Measurements from ENCODE around the gene ICAM2. TPM values are rescaled to one million over a fixed set of nuclear protein-coding genes. Genes with fewer than 3 reads are reported as not detected.
A peak's percentile ranks its signal among the peaks of the same experiment; 100 is the strongest.
"Not testable (repeated sequence)": the region's sequence is repeated elsewhere in the genome, so short reads cannot be mapped to it uniquely, and the experiment has no call there.

The ICAM2 gene
- total and polyA plus RNA-seq, 9 donors: 26.4 to 35.1 (median 31.4) TPM

GRCh38 chr17:64017381-64017980, 3.0 kb downstream of the ICAM2 start:
- WGBS (ENCODE audit: insufficient coverage): no CpG with 5 or more reads among the region's 2 CpGs
- no peak for DNase-seq
- Histone ChIP-seq H3K9me3 (replicated peaks; ENCODE audit: control insufficient read depth, low read depth, low read length) (no peaks in the 10 kb centered on the region), H3K4me3 (ENCODE audit: low read length) (no peak overlapping the region), H3K4me1 (ENCODE audit: control insufficient read depth, insufficient read depth, low read length) (peaks cover 8% of the 10 kb centered on the region), H3K36me3 (ENCODE audit: control insufficient read depth, insufficient read depth, low read length) (no peaks in the 10 kb centered on the region), H3K27me3 (ENCODE audit: control insufficient read depth, insufficient read depth, low read length) (no peaks in the 10 kb centered on the region), H3K27ac (ENCODE audit: low read length) (peak overlapping the region; percentile 59)

DNA sequence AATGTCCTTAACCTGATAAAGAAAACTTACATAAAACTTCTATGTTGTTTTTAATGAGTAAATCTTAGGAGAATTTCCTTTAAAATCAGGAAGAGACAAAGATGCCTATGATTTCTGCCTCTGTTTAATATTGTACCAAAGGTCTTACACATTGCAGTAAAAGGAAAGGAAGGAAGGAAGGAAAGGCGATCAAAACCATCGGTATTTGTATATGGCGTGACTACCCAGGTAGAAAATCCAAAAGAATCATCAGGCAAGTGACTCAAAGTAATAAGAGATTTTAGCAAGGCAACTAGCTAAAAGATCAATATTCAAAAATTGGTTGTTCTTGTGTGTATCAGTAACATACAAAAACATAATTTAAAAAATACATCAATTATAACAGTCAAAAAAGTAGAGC, 3.5 kb downstream of the ICAM2 start:
- no peak for DNase-seq
- Histone ChIP-seq H3K4me3 (ENCODE audit: low read length) (no peak overlapping the region), H3K27ac (ENCODE audit: low read length) (no peak overlapping the region), H3K27me3 (ENCODE audit: control insufficient read depth, insufficient read depth, low read length) (no peaks in the 10 kb centered on the region), H3K36me3 (ENCODE audit: control insufficient read depth, insufficient read depth, low read length) (no peaks in the 10 kb centered on the region), H3K4me1 (ENCODE audit: control insufficient read depth, insufficient read depth, low read length) (peaks cover 8% of the 10 kb centered on the region), H3K9me3 (replicated peaks; ENCODE audit: control insufficient read depth, low read depth, low read length) (no peaks in the 10 kb centered on the region)
- no CpG with 5 or more reads among the region's 3 CpGs for WGBS (ENCODE audit: insufficient coverage)

DNA sequence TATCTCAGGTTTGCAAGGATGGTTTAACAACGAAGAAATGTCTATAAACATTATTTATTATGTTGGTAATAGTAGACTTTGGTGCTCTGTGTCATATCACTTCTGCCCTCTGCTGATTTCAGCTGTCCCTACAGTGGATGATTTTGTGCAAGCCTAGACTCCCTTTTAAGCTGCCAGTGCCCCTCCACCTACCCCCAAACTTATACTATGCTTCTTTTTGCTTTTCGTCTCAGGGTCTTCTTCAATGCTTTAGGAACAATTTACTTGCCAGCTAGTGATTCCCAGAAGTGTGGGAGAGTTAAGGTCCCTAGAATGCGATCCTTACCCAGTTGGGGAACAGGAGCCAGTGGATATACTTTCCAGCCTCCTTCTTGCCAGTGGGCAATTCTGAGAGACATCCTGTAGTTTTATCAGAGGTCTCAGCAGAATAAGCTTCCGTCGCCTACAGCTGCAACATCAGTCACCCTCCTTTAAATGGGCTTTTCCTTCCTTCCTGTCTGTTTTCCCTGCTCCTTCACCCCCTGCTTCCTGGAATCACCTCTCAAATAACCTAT, 4.1 kb downstream of the ICAM2 start:
- DNase-seq: no peak
- Histone ChIP-seq H3K27me3 (ENCODE audit: control insufficient read depth, insufficient read depth, low read length) (no peaks in the 10 kb centered on the region), H3K36me3 (ENCODE audit: control insufficient read depth, insufficient read depth, low read length) (no peaks in the 10 kb centered on the region), H3K4me3 (ENCODE audit: low read length) (no peak overlapping the region), H3K27ac (ENCODE audit: low read length) (peak overlapping the region; percentile 69), H3K9me3 (replicated peaks; ENCODE audit: control insufficient read depth, low read depth, low read length) (no peaks in the 10 kb centered on the region), H3K4me1 (ENCODE audit: control insufficient read depth, insufficient read depth, low read length) (peaks cover 8% of the 10 kb centered on the region)
- 41% methylated on average over 3 of the region's 5 CpGs for WGBS (ENCODE audit: insufficient coverage)

DNA sequence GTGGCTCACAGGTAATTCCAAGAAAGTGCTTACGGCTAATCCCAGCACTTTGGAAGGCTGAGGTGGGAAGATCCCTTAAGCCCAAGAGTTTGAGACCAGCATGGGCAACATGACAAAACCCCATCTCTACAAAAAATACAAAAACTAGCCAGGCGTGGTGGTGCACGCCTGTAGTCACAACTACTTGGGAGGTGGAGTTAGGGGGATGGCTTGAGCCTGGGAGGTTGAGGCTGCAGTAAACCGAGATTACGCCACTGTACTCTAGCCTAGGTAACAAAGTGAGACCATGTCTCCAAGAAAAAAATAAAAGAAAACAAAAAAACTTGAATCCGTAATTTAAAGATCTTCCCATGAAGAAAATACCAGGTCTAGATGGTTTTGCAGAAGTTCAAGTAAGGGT, 5.0 kb downstream of the ICAM2 start:
- H3K4me3 ChIP-seq (ENCODE audit: low read length): no peak overlapping the region
- peaks cover 6% of the 10 kb centered on the region for H3K4me1 ChIP-seq (ENCODE audit: control insufficient read depth, insufficient read depth, low read length)
- no CpG with 5 or more reads among the region's 6 CpGs for WGBS (ENCODE audit: insufficient coverage)
- no peaks in the 10 kb centered on the region for H3K9me3 ChIP-seq (replicated peaks; ENCODE audit: control insufficient read depth, low read depth, low read length)
- DNase-seq: no peak
- no peaks in the 10 kb centered on the region for H3K36me3 ChIP-seq (ENCODE audit: control insufficient read depth, insufficient read depth, low read length)
- H3K27me3 ChIP-seq (ENCODE audit: control insufficient read depth, insufficient read depth, low read length): no peaks in the 10 kb centered on the region
- peak overlapping the region; percentile 5 for H3K27ac ChIP-seq (ENCODE audit: low read length)

DNA sequence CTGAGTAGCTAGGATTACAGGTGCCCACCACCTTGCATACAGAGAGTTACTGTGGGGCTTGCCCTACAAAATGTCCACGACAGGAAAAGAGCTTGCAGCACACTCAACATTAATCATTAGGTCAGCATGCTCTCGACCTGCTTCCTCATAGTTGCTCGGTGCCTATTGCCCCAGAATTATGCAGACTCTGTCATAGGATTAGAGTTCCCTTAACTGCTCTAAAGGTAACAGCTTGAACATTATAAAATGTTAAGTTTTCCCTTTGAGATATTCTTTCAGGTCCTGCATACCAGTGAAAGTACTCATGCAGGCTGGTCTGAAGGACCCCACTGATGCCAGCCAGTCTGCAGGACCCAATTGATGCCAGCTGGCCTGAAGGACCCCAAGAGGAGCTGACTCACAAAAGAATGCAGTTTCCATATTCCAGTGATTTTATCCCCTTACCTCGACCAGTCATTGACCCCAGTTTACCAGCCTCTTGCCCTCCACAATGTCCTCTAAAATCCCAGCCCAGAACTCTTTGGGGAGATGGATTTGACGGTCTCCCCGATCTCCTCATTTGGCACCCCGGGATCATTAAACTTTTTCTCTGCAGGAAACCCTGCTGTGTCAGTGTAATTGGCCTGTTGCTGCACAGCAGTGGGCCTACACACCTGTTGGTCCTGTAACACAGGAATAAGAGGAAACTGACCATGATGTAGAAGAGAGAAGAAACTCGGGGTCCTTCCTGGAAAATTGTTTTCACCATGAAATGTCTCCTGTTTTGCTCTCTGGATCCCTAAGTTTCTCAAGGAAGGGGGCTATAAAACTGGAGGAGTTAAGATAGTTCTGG, 10.6 kb downstream of the ICAM2 start:
- 75% methylated on average over 5 of the region's 8 CpGs for WGBS (ENCODE audit: insufficient coverage)
- Histone ChIP-seq H3K36me3 (ENCODE audit: control insufficient read depth, insufficient read depth, low read length) (peaks cover 5% of the 10 kb centered on the region), H3K27ac (ENCODE audit: low read length) (no peak overlapping the region), H3K4me3 (ENCODE audit: low read length) (no peak overlapping the region), H3K9me3 (replicated peaks; ENCODE audit: control insufficient read depth, low read depth, low read length) (no peaks in the 10 kb centered on the region), H3K27me3 (ENCODE audit: control insufficient read depth, insufficient read depth, low read length) (no peaks in the 10 kb centered on the region), H3K4me1 (ENCODE audit: control insufficient read depth, insufficient read depth, low read length) (peaks cover 42% of the 10 kb centered on the region)
- no peak for DNase-seq

- H3K27me3 ChIP-seq (ENCODE audit: control insufficient read depth, insufficient read depth, low read length): no peaks in the 10 kb centered on the region
- H3K36me3 ChIP-seq (ENCODE audit: control insufficient read depth, insufficient read depth, low read length): peaks cover 5% of the 10 kb centered on the region
- no peak overlapping the region for H3K4me3 ChIP-seq (ENCODE audit: low read length)
- peak overlapping the region; percentile 15 for H3K27ac ChIP-seq (ENCODE audit: low read length)
- H3K4me1 ChIP-seq (ENCODE audit: control insufficient read depth, insufficient read depth, low read length): peaks cover 43% of the 10 kb centered on the region
- no peak for DNase-seq
- WGBS (ENCODE audit: insufficient coverage): no CpG with 5 or more reads among the region's 4 CpGs
- no peaks in the 10 kb centered on the region for H3K9me3 ChIP-seq (replicated peaks; ENCODE audit: control insufficient read depth, low read depth, low read length)
Measured at GRCh38 chr17:64008830-64009229, 11.6 kb downstream of the ICAM2 start.

DNA sequence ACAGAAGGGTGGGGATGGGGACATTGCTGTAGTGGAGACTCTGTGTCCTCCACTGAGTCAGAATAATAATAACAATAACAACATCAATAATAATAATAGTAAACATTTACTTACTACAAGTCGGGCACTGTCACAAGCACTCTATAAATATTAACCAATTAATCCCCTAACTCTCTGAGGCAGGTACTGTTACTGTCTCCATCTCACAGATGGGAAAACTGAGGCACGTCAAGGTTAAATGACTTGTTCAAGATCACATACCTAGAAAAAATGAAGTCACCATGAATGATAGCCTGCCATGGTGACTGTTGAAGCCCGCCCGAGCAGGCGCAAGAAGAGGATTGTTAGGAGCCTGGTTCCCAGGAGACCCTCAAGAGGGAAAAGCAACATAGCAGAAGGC, 12.1 kb downstream of the ICAM2 start:
- H3K4me1 ChIP-seq (ENCODE audit: control insufficient read depth, insufficient read depth, low read length): peaks cover 43% of the 10 kb centered on the region
- DNase-seq: no peak
- H3K27ac ChIP-seq (ENCODE audit: low read length): peak overlapping the region; percentile 72
- H3K4me3 ChIP-seq (ENCODE audit: low read length): no peak overlapping the region
- no peaks in the 10 kb centered on the region for H3K9me3 ChIP-seq (replicated peaks; ENCODE audit: control insufficient read depth, low read depth, low read length)
- 79% methylated on average over 3 of the region's 5 CpGs for WGBS (ENCODE audit: insufficient coverage)
- H3K27me3 ChIP-seq (ENCODE audit: control insufficient read depth, insufficient read depth, low read length): no peaks in the 10 kb centered on the region
- peaks cover 5% of the 10 kb centered on the region for H3K36me3 ChIP-seq (ENCODE audit: control insufficient read depth, insufficient read depth, low read length)

DNA sequence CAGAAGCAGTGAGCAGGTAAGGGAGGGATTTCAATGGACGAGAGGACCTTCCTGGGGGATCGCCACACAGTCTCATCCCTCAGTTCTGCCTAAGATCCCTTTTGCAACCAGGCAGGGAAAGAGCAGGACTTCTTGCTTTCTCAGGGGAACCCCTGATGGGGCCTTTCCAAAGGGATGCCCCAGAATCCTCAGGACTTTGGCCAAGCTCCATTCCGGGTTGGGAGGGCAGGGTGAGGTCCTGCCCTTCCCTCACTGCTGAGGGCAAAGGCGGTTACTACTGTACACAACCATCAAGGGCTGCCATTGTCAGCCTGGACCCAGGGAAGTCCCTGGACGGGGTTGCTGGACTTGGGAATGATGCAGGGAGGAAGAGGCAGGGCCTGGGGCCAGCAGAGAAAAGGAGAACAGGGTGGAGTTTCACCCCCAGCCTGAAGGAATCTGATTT, 12.6 kb downstream of the ICAM2 start:
- DNase-seq: no peak
- no peaks in the 10 kb centered on the region for H3K9me3 ChIP-seq (replicated peaks; ENCODE audit: control insufficient read depth, low read depth, low read length)
- no peak overlapping the region for H3K4me3 ChIP-seq (ENCODE audit: low read length)
- H3K4me1 ChIP-seq (ENCODE audit: control insufficient read depth, insufficient read depth, low read length): peaks cover 43% of the 10 kb centered on the region
- H3K27ac ChIP-seq (ENCODE audit: low read length): peak overlapping the region; percentile 72
- peaks cover 5% of the 10 kb centered on the region for H3K36me3 ChIP-seq (ENCODE audit: control insufficient read depth, insufficient read depth, low read length)
- no peaks in the 10 kb centered on the region for H3K27me3 ChIP-seq (ENCODE audit: control insufficient read depth, insufficient read depth, low read length)
- WGBS (ENCODE audit: insufficient coverage): no CpG with 5 or more reads among the region's 5 CpGs

- H3K36me3 ChIP-seq (ENCODE audit: control insufficient read depth, insufficient read depth, low read length); H3K4me3 ChIP-seq (ENCODE audit: low read length); H3K9me3 ChIP-seq (replicated peaks; ENCODE audit: control insufficient read depth, low read depth, low read length); DNase-seq; H3K27me3 ChIP-seq (ENCODE audit: control insufficient read depth, insufficient read depth, low read length): not testable (repeated sequence)
- WGBS (ENCODE audit: insufficient coverage): 54% methylated on average over 1 of the region's 5 CpGs
- Histone ChIP-seq H3K4me1 (ENCODE audit: control insufficient read depth, insufficient read depth, low read length) (peaks cover 44% of the 10 kb centered on the region), H3K27ac (ENCODE audit: low read length) (peak overlapping the region; percentile 72)
Measured at GRCh38 chr17:64007089-64007837, 13.2 kb downstream of the ICAM2 start.
